NT2/D1 (cell line): Measurements from ENCODE around the gene SOX5.
A peak's percentile ranks its signal among the peaks of the same experiment; 100 is the strongest.

Source experiments
- DNase-seq: peaks from one replicate; pipeline ENCODE4 v3.0.0-alpha.2; 2011; ENCODE audit warnings: low read depth, low spot score
- H3K27me3 ChIP-seq: 2 replicates; pipeline ENCODE4 v1.6.0; 2011; ENCODE audit warnings: mild to moderate bottlenecking; ENCODE audit not compliant: insufficient read length, insufficient read depth
- H3K36me3 ChIP-seq: 2 replicates; pipeline ENCODE4 v1.6.1; 2011; ENCODE audit warnings: mild to moderate bottlenecking, low read length, mixed read lengths; ENCODE audit not compliant: insufficient read depth, insufficient read length
- H3K4me1 ChIP-seq: 2 replicates; pipeline ENCODE4 v1.5.1; 2011; ENCODE audit not compliant: insufficient read depth, insufficient read length
- H3K4me3 ChIP-seq: 2 replicates; pipeline ENCODE4 v1.5.1; 2011; ENCODE audit warnings: low read depth; ENCODE audit not compliant: insufficient read length
- H3K9ac ChIP-seq: 2 replicates; pipeline ENCODE4 v1.6.0; 2011; ENCODE audit warnings: low read depth; ENCODE audit not compliant: insufficient read length
- H3K9me3 ChIP-seq: 2 replicates; pipeline ENCODE4 v1.5.1; 2011; ENCODE audit warnings: mild to moderate bottlenecking, low read length; ENCODE audit not compliant: insufficient read depth
- SUZ12 ChIP-seq: IDR thresholded peaks from 2 replicates; pipeline ENCODE4 v1.6.1; 2011; ENCODE audit not compliant: insufficient read length, insufficient read depth; ENCODE audit errors: extremely low read depth
- YY1 ChIP-seq: IDR thresholded peaks from 2 replicates; pipeline ENCODE4 v1.6.1; 2011; ENCODE audit not compliant: insufficient read length, insufficient read depth
- ZNF274 ChIP-seq: IDR thresholded peaks from 2 replicates; pipeline ENCODE4 v1.6.1; 2011; ENCODE audit warnings: mild to moderate bottlenecking, low read depth, low read length

SOX5 gene

DNA sequence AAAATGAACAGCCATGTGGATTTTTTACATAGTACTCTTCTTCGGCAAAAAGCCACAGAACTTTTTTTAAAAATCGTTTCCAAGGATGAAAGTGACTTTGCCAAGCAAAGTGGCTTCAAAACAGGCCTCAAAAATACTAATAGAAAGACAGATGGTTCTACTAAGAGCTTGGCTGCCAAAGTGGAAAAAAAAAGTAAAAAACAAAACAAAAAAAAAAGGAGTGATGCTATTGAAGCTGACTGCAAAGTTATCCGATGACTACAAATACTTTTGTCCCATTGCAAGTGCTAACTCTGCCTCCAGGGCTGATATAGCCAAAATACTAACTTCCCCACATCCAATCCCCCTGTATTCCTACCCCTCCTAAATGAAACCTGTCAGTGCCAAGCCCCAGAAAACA is 277.6 kb downstream of the SOX5 start:
- no peaks in the 10 kb centered on the region for H3K9me3 ChIP-seq
- H3K4me1 ChIP-seq, result no peaks in the 10 kb centered on the region
- no peak for DNase-seq
- no peaks in the 10 kb centered on the region for H3K36me3 ChIP-seq
- H3K4me3 ChIP-seq, result no peak overlapping the region
- no peak for TF ChIP-seq YY1
- no peak for TF ChIP-seq ZNF274
- TF ChIP-seq SUZ12, result no peak
- H3K27me3 ChIP-seq, result no peaks in the 10 kb centered on the region
- no peak overlapping the region for H3K9ac ChIP-seq

DNA sequence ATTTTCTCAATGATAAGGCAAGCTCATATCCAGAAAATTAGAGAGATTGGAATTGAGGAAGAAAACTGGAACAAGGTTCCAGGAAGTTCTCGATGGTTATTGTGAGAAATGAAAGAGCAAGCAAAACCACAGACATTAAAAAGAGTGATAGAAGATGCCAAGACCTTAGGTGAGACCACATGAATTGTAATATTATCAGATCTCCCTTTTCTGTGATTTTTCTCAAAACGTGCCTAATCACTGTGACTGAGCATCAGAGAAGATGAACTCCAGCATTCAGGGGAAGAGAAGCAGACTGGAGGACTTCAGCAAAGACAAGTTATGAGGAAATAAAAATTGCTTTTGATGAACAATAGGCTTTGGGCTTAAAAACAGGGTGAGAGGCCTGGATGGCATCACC is 278.8 kb downstream of the SOX5 start:
- no peak for DNase-seq
- H3K9ac ChIP-seq, result no peak overlapping the region
- no peaks in the 10 kb centered on the region for H3K36me3 ChIP-seq
- TF ChIP-seq SUZ12, result no peak
- TF ChIP-seq ZNF274, result no peak
- no peak for TF ChIP-seq YY1
- no peak overlapping the region for H3K4me3 ChIP-seq
- H3K27me3 ChIP-seq, result no peaks in the 10 kb centered on the region
- H3K9me3 ChIP-seq, result no peaks in the 10 kb centered on the region
- H3K4me1 ChIP-seq, result no peaks in the 10 kb centered on the region

DNA sequence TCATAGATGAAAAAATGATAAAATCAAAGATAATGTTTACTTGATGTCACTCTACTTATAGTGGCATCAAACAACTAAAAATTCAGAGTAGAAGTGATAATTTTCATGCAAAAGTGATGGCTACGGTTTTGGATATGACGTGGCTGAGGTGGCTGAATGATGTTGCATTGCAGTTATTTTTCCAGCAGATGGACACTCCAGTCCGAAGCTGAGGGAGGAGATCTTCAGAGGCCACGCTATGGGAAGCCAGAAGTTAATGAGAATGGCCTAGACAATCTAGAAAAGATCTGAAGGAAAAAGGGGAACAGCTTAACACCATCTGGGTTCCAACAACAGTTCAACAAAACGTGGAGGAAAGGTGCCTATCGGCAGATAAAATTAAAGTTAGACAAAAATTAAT is 279.8 kb downstream of the SOX5 start:
- Histone ChIP-seq H3K4me3 (no peak overlapping the region), H3K9me3 (no peaks in the 10 kb centered on the region), H3K9ac (no peak overlapping the region), H3K36me3 (no peaks in the 10 kb centered on the region), H3K27me3 (no peaks in the 10 kb centered on the region), H3K4me1 (no peaks in the 10 kb centered on the region)
- TF ChIP-seq YY1, result no peak
- no peak for TF ChIP-seq SUZ12
- TF ChIP-seq ZNF274, result no peak
- DNase-seq, result no peak

DNA sequence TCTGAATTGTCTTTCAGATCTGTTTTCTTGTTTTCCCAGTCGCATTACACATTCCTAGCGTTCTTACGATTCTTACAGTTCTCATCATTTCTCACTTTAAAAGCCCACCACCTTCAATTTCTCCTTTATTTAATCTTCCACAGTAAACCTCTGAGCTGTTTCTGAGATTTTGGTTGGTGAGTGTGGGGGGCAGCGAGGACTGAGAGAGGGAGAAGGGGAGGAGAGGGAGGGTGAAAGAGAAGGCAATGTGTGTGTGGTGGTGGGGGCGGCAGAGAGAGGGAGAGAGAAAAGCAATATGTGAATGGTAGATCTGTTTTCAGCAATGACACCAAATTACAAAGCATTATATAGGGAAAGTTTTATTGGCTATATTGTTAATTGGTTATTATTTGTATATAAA is 282.6 kb downstream of the SOX5 start:
- Histone ChIP-seq H3K36me3 (no peaks in the 10 kb centered on the region), H3K4me1 (no peaks in the 10 kb centered on the region), H3K9me3 (no peaks in the 10 kb centered on the region), H3K4me3 (no peak overlapping the region), H3K27me3 (no peaks in the 10 kb centered on the region), H3K9ac (no peak overlapping the region)
- TF ChIP-seq ZNF274 (no peak), YY1 (no peak), SUZ12 (no peak)
- DNase-seq, result peak; percentile 22

DNA sequence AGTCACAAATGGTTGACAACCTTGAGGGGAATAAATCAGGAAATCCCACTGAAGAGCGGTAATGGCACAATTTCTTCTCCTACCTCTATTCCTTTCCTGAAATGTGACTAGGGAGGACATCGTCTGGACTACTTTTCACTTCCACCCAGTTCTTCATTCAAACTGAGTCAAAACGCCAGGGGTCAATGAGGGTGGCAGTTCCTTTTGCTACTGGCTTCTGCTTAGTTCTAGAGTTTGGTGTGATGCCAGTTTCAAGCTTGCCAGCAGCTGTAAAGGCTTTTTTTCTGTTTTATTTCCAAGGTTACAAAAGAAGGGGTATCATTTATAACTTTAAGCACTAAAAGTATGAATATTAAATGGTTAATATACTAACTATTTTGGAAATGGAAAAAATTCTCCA is 286.5 kb downstream of the SOX5 start:
- Histone ChIP-seq H3K27me3 (no peaks in the 10 kb centered on the region), H3K4me3 (no peak overlapping the region), H3K4me1 (no peaks in the 10 kb centered on the region), H3K9me3 (no peaks in the 10 kb centered on the region), H3K9ac (no peak overlapping the region), H3K36me3 (no peaks in the 10 kb centered on the region)
- no peak for DNase-seq
- TF ChIP-seq YY1 (no peak), SUZ12 (no peak), ZNF274 (no peak)

DNA sequence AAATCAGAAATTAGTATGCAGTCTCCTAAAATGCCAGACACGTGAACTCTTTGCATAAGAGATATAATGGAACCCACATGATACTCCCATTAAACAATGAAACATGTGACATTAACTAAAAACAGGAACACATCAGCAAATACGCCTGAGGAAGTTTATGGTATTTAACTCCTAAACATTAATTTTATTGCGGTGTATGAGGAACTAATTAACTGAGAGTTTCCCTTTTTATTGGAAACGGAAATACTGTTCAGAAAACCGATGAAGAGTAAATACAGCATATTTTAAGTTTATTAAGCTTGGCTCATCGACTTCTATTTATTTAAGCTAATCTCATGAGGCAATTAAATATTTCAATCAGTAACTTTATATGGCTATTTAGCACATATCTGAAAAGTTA is 290.3 kb downstream of the SOX5 start:
- Histone ChIP-seq H3K4me3 (no peak overlapping the region), H3K36me3 (no peaks in the 10 kb centered on the region), H3K4me1 (no peaks in the 10 kb centered on the region), H3K9me3 (no peaks in the 10 kb centered on the region), H3K27me3 (no peaks in the 10 kb centered on the region), H3K9ac (no peak overlapping the region)
- TF ChIP-seq ZNF274 (no peak), SUZ12 (no peak), YY1 (no peak)
- no peak for DNase-seq

DNA sequence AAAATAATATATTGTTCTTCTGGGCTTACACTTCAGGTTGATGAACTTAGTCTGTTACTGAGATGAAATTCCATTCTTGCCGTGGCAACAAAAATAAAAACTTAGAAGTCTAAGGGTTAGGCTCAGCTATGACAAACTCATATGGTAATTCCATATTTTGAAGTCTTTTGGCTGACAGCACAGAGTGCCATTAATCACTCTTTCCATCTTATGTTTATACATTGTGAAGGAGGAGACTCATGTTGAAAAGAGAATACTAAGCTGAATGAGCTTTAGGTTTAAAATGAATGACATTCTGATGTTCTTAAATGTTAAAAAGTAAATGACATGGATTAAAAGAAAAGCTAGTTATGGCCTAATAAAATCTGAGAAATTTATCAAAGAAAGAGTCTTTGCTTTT is 291.9 kb downstream of the SOX5 start:
- TF ChIP-seq ZNF274 (no peak), YY1 (no peak), SUZ12 (no peak)
- Histone ChIP-seq H3K9me3 (no peaks in the 10 kb centered on the region), H3K36me3 (no peaks in the 10 kb centered on the region), H3K27me3 (no peaks in the 10 kb centered on the region), H3K4me3 (no peak overlapping the region), H3K9ac (no peak overlapping the region), H3K4me1 (no peaks in the 10 kb centered on the region)
- no peak for DNase-seq

DNA sequence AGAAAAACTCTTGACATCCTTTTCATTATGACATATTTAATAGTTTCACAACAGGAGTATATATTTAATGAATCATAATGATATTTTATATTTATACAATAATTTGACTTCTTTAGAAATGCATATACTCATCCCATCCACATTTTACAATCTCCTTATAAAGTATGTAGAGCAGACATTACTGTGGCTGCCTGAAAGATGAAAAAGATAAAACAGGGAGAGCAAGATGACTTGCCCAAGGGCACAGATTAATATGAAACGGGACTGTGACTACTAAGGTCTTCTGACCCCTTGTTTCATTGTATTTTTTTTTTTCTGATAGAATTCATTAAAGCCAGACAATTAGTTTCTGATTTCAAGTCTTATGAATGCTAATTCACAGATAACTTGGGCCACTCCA is 293.6 kb downstream of the SOX5 start:
- Histone ChIP-seq H3K36me3 (no peaks in the 10 kb centered on the region), H3K27me3 (no peaks in the 10 kb centered on the region), H3K4me3 (no peak overlapping the region), H3K4me1 (no peaks in the 10 kb centered on the region), H3K9ac (no peak overlapping the region), H3K9me3 (no peaks in the 10 kb centered on the region)
- no peak for DNase-seq
- TF ChIP-seq ZNF274 (no peak), YY1 (no peak), SUZ12 (no peak)
